GM19452 (cell line): Measurements from ENCODE around the gene PDGFRA.
A peak's percentile ranks its signal among the peaks of the same experiment; 100 is the strongest.
"Not testable (repeated sequence)": the region's sequence is repeated elsewhere in the genome, so short reads cannot be mapped to it uniquely, and the experiment has no call there.

Experiments
- ATAC-seq: cut with Tn5 transposase; IDR thresholded peaks from one replicate; pipeline ENCODE4 v1.9.1; 2021; ENCODE audit not compliant: unreplicated experiment

The PDGFRA gene

DNA sequence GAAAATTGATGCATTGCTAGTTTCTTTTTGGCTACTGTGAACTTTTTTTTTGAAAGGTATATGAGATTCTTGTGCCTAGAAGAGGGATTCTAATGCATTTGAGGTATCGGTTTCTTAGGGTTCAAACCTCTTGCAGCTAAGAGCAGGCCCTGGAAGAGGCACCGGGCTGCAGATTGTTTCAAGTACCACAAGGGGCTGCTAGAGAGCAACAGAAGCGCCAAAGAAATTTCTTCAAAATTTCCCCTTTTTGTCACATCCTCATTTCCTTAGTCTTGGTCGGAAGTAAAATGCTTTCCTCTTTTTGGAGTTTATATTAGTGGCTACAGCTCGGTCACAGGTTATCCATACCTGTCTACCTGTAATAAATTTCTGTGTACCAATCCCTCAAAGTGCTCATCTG lies 89.8 kb downstream of the PDGFRA start:
- ATAC-seq = no peak

DNA sequence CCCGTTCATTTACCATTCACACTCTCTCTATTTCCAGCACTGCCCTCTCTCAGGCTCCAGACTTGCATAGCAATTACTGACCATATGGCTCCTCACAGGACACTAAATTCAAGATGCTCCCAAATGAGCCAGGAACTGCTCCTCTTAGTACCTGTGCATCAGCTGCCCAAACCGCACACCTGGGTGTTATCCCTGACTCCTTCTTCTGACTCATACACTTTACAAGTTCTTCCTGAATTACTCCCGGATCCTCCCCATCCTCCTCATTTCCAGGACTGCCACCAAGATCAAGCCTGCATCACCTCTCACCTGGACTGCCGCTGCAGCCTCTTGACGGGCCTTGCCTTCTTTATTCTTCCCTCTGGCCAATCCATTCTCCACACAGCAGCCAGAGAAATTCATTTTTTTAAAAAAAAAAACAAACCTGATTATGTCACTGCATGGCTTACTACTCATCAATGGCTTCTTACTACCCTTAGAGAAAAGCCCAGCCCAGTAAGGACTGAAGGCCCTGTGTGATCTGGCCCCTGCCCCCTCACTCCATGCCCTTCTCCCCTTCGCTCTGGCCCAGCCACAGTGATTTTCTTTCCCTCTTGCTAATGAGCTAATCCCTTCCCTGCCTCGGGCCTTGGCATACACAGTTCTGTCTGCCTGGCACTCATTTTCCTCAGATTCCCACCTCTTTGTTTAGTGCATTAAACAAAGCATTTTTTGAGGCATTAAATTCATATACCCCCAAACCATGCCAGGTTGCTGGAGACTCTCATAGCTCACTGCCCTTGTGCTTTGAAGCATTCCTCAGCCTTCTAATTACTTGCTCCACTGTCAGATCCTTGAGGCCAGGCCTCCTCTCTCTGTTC lies 92.0 kb downstream of the PDGFRA start:
- no peak for ATAC-seq

DNA sequence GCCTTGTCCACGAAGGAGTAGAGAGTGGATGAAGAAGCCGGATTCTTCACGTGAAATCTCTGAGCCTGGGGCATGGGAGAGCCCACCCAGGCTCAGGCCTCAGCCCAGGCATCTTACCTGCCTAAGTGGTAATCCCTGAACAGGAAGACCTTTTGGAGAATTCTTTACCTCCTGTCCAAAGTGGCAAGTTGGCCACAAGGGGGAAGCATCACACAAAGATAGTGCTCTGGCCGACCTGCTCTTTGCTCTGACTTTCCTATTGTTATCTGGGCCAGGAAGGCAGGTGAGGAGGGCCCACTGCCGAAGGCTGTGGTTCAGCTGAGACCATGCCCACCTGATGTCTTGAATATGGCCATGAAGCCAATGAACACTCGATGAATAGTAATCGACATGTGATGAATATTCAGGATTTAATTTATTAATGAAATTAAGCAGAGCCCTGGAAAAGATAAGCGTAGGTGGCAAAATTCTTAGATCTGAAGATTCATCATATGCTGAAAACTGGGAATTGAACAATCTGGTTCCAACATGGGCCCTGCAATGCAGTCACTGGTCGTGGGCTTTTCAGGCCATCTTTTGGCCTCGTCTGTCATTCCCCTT lies 93.8 kb downstream of the PDGFRA start:
- ATAC-seq = peak; percentile 74

DNA sequence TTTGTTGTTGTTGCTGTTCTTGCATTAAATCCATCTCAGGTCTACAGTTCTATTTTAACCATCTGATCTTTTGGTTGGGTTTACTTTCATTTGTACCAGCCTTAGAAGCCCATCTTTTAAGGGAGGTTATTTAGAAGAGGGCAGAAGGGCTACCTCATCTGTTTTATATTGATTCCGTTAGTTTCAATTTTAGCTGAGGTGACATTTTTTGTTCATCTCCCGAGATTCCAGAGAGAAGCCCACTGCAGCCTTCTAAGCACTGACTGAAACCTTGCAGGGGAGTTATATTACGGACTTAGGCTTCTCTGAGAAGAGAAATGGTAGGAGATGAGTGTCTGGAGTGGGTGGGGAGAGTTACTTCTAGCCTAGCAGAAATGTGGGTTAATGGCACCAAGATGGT lies 101.8 kb downstream of the PDGFRA start:
- ATAC-seq = no peak

DNA sequence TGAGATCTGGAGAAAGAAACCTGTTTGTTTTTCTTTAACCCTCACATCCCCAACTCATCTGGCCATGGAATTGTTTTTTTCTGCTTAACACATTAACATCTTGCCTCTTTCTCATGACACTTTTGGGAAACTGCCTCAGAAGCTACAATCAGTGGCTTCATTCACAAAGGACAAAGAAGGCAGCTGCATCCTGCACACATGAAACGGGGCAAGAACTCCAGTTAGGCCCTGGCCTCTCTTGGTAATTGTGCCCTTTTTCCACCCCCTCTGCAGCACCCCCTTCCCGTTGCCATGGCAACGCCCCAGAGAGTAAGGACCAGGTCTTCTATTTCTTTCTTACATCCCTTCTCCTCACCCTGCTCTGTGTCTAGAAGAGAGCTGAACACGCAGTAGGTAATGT lies 103.4 kb downstream of the PDGFRA start:
- ATAC-seq = no peak

DNA sequence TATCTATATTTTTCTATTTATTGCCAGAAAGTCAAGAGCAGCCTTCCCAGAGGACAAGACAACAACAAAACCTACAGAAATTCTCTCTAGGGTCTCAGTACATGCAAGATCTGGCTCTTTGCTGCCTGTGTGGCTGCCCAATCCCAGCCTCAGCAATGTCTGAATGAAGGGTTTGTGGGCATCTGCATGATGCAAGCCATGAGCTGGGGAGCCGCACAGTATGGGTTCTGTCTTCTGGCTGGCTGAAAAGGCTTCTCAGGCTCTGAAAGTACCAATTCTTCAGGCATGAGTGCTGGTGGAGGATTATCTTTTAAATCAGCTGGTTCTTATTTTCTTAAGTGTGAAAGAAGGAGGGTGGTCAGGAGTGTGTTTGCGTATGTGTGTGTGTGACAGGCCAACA lies 104.6 kb downstream of the PDGFRA start:
- ATAC-seq = no peak

DNA sequence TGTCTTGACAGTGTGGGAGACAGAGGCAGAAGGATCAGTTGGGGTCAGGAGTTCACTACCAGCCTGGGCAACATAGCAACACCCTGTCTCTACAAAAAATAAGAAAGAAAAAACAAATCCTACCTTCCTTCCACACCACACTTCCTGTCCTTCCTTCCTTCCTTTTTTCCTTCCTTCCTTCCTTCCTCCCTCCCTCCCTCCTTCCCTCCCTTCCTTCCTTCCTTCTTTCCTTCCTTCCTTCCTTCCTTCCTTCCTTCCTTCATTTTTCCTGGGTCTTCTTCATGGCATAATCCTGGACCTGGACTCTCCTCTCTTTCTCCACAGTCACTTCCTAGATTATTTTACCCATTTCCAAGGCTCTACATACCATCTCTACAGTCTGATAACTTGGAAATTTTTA lies 105.7 kb downstream of the PDGFRA start:
- ATAC-seq = not testable (repeated sequence)

DNA sequence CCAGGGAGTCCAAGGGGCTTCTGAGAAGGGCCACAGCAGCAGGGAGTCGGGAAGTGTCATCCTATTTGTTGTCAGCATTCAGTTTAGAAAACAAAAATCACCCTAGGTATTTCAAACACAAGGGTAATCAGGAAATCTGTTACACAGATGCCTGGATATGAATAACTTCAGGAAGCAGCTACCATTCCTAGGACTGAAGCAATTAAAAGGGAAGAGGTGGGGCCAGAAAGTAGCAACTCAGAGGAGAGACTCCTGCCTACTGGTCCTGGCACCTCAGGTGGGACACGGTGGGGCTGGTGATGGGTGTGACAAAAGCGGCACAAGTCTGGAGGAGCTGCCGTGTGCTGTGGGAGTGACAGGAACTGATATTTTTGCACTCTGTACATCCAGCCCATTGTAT lies 107.9 kb downstream of the PDGFRA start:
- no peak for ATAC-seq

DNA sequence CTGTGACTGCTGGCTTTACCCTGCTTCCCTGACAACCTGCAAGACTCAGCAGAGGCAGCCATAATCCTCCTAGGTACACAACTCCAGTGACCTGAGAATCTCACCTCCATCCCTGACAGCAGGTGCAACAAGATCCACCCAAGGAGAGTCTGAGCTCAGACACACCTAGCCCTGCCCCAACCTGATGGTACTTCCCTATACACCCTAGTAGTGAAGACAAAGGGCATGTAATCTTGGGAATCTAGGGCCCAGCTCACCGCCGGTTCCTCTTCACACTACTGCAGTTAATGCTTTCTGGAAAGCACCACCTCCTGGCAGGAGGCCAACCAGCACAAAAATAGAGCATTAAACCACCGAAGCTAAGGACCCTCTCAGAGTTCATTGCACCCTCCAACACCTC lies 113.0 kb downstream of the PDGFRA start:
- not testable (repeated sequence) for ATAC-seq
